ENCODE results near the gene ABHD1. TPM values are rescaled to one million over a fixed set of nuclear protein-coding genes. Genes with fewer than 3 reads are reported as not detected.
"Not testable (repeated sequence)": the region's sequence is repeated elsewhere in the genome, so short reads cannot be mapped to it uniquely, and the experiment has no call there.

The ABHD1 gene
- total RNA-seq, 1 donor = not detected

DNA sequence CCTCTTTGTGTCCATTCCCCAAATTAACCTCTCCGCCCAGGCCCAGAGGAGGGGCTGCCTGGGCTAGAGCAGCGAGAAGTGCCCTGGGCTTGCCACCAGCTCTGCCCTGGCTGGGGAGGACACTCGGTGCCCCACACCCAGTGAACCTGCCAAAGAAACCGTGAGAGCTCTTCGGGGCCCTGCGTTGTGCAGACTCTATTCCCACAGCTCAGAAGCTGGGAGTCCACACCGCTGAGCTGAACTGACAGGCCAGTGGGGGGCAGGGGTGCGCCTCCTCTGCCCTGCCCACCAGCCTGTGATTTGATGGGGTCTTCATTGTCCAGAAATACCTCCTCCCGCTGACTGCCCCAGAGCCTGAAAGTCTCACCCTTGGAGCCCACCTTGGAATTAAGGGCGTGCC lies 23.6 kb upstream of the ABHD1 start:
- H3K4me3 ChIP-seq (ENCODE audit: low read depth, low read length) = no peak overlapping the region
- DNase-seq (ENCODE audit: low read depth) = no peak
- TF ChIP-seq, protein P1, sequence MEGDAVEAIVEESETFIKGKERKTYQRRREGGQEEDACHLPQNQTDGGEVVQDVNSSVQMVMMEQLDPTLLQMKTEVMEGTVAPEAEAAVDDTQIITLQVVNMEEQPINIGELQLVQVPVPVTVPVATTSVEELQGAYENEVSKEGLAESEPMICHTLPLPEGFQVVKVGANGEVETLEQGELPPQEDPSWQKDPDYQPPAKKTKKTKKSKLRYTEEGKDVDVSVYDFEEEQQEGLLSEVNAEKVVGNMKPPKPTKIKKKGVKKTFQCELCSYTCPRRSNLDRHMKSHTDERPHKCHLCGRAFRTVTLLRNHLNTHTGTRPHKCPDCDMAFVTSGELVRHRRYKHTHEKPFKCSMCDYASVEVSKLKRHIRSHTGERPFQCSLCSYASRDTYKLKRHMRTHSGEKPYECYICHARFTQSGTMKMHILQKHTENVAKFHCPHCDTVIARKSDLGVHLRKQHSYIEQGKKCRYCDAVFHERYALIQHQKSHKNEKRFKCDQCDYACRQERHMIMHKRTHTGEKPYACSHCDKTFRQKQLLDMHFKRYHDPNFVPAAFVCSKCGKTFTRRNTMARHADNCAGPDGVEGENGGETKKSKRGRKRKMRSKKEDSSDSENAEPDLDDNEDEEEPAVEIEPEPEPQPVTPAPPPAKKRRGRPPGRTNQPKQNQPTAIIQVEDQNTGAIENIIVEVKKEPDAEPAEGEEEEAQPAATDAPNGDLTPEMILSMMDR (IDR thresholded peaks at IDR 0.05; ENCODE audit: insufficient read depth, low read depth, low read length) = no peak

DNA sequence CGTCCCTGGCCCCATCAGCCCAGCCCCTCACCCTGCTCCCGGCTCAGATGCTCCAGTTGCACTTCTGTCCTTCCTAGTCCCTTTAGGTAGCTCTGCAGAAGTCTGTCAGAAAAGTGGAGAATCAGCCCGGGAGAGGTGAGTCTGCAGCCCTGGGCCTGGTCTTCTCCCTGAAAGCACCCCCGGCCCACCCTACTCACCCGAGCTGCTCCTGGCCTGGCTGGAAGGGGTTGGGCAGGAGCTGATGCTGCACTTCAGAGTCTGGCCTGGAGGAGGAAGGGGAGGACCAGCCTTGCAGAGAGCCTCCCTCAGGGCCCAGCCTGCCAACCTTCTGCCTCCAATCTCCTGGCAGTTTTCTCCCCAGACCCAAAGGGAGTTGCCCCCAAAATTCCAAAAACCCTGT lies 21.3 kb upstream of the ABHD1 start:
- H3K4me3 ChIP-seq (ENCODE audit: low read depth, low read length) = no peak overlapping the region
- TF ChIP-seq, protein P1 (IDR thresholded peaks at IDR 0.05; ENCODE audit: insufficient read depth, low read depth, low read length) = no peak
- DNase-seq (ENCODE audit: low read depth) = no peak

DNA sequence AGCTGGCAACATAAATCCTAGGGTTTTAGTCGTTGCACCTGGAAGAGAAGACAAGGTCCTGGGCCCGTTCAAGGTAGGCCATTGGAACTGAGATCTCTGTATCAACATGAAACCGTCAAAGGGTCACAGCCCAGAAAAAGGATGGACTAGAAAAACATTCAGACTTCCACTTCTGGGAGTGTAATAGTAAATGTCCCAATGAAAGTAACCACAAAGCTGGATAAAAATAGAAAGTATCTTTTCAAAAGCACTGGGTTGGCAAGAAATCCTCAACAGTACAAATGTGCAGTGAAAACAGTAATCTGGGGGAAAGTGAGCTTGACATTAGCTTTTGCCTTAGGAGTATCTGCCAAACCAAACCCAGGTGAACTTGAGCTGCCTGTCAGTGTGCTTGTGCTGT lies 17.6 kb upstream of the ABHD1 start:
- H3K4me3 ChIP-seq (ENCODE audit: low read depth, low read length) = no peak overlapping the region

DNA sequence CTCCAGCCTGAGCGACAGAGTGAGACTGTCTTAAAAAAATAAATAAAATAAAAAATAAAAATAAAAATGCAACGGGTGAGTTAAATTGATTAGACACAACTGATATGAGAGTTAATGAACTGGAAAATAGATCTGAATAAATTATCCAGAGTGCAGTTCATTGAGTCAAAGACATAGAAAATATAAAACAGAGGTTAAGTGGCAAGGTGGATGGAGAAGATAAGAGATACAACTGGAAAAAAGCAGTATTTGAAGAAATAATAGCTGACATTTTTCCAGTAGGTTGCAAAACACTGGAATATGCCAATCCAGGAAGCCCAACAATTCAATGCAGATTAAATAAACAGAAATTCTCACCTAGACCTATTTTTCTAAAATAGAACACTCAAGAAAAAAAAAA lies 15.4 kb upstream of the ABHD1 start:
- no peak for DNase-seq (ENCODE audit: low read depth)
- TF ChIP-seq, protein P1 (IDR thresholded peaks at IDR 0.05; ENCODE audit: insufficient read depth, low read depth, low read length) = no peak
- H3K4me3 ChIP-seq (ENCODE audit: low read depth, low read length) = no peak overlapping the region

More for the DNA sequence above, 17.6 kb upstream of the ABHD1 start:
- no peak for DNase-seq (ENCODE audit: low read depth)
- TF ChIP-seq, protein P1 (IDR thresholded peaks at IDR 0.05; ENCODE audit: insufficient read depth, low read depth, low read length) = no peak

DNA sequence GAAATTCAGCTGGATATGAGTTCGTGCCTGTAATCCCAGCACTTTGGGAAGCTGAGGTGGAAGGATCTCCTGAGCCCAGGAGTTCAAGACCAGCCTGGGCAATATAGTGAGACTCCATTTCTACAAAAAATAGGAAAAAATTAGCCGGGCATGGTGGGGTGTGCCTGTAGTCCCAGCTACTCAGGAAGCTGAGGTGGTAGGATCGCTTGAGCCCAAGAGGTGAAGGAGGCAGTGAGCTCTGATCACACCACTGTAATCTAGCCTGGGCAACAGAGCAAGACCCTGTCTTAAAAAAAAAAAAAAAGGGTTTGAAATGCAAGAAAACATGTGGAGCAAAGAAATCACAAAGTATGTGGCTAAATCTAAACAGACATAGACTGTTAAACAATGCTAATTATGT lies 14.5 kb upstream of the ABHD1 start:
- no peak overlapping the region for H3K4me3 ChIP-seq (ENCODE audit: low read depth, low read length)
- no peak for DNase-seq (ENCODE audit: low read depth)
- TF ChIP-seq, protein P1 (IDR thresholded peaks at IDR 0.05; ENCODE audit: insufficient read depth, low read depth, low read length) = no peak

DNA sequence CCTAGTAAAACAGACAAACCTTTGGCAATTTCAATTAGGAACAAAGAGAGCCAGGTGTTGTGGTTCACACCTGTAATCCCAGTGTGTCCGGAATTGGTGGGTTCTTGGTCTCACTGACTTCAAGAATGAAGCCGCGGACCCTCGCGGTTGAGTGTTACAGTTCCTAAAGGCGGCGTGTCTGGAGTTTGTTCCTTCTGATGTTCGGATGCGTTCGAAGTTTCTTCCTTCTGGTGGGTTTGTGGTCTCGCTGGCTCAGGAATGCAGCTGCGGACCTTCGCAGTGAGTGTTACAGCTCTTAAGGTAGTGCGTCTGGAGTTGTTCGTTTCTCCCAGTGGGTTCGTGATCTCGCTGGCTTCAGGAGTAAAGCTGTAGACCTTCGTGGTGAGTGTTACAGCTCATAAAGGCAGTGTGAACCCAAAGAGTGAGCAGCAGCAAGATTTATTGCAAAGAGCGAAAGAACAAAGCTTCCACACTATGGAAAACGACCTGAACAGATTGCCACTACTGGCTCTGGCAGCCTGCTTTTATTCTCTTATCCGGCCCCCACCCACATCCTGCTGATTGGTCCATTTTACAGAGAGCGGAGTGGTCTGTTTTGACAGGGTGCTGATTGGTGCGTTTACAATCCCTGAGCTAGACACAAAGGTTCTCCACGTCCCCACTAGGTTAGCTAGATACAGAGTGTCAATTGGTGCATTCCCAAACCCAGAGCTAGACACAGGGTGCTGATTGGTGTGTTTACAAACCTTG lies 12.8 kb upstream of the ABHD1 start:
- H3K4me3 ChIP-seq (ENCODE audit: low read depth, low read length); DNase-seq (ENCODE audit: low read depth): not testable (repeated sequence)

DNA sequence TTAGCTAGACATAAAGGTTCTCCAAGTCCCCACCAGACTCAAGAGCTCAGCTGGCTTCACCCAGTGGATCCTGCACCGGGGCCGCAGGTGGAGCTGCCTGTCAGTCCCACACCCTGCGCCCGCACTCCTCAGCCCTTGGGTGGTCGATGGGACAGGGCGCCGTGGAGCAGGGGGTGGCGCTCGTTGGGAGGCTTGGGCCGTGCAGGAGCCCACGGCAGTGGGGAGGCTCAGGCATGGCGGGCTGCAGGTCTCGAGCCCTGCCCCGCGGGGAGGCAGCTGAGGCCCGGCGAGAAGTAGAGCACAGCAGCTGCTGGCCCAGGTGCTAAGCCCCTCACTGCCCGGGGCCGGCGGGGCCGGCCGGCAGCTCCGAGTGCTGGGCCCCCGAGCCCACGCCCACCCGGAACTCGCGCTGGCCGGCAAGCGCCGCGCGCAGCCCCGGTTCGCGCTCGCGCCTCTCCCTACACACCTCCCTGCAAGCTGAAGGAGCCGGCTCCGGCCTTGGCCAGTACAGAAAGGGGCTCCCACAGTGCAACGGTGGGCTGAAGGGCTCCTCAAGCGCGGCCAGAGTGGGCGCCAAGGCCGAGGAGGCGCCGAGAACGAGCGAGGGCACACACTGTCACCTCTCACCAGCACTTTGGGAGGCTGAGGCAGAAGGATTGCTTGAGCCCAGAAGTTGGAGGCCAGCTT lies 12.1 kb upstream of the ABHD1 start:
- not testable (repeated sequence) for DNase-seq (ENCODE audit: low read depth)

DNA sequence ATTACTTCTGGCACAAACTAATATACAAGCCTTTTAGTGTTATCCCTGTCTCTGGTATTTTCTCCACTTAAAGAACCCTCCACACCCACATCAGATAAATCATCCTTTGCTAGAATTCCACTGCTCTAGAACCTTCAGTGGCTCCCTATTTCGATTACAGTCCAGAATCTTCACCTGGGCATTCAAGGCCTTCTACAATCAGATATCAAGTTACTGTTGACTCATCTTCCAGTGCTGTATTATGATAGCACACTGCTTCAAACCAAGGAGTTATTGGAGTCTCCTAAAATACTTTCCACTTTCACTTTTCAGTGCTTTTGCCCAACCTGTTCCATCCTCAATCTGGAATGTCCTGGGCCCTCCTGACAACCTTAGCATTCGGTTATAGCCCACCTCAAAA lies 8.1 kb upstream of the ABHD1 start:
- H3K4me3 ChIP-seq (ENCODE audit: low read depth, low read length) = no peak overlapping the region
- no peak for DNase-seq (ENCODE audit: low read depth)
- TF ChIP-seq, protein P1 (IDR thresholded peaks at IDR 0.05; ENCODE audit: insufficient read depth, low read depth, low read length) = no peak

More for the DNA sequence above, 12.1 kb upstream of the ABHD1 start:
- not testable (repeated sequence) for H3K4me3 ChIP-seq (ENCODE audit: low read depth, low read length)

Measured in fibroblast of villous mesenchyme (primary cell).